K562 (cell line): Measurements from ENCODE around the gene EPB41L4A. TPM values are rescaled to one million over a fixed set of nuclear protein-coding genes. Genes with fewer than 3 reads are reported as not detected.

Experiments
- ATAC-seq: fragments of 200-7000 bp; cut with Tn5 transposase; 3 replicates; pipeline ENCODE4 v1.9.1; 2020; ENCODE audit warnings: moderate library complexity
- BruUV-seq: library from RNA; stranded (reverse); fragments of 400-500 nt; replicated peaks from 2 replicates; lab custom pipeline; 2021; lab: Mats Ljungman, UMichigan
- CTCF ChIA-PET: fragments of 300-600 bp; formaldehyde crosslinking; extraction: SDS; loops from one replicate; lab custom pipeline; 2021; ENCODE audit warnings: low intra/inter-chr PET ratio; lab: Yijun Ruan, JAX
- POLR2A ChIA-PET: fragments of 300-600, 350-650 bp; sonication (Branson Sonifier 250); formaldehyde crosslinking; extraction: SDS; loops from one replicate; lab custom pipeline; 2021; ENCODE audit warnings: antibody characterized with exemption, inconsistent platforms; lab: Yijun Ruan, JAX
- DNase-seq, 4 experiments: peaks; one replicate each; pipeline versions ENCODE4 v3.0.0 to v3.0.0-alpha.2; 2011 to 2018; ENCODE audit warnings: low spot score in 3 of 4, mixed read lengths in 3 of 4; ENCODE audit errors: extremely low read depth in 1 of 4
- FAIRE-seq: peaks from 2 replicates; lab custom pipeline; 2011; peaks lifted over from hg19 to GRCh38; lab: Jason Lieb, UNC
- H2AFZ ChIP-seq: 2 replicates; pipeline ENCODE4 v1.6.0; 2011; ENCODE audit warnings: low read depth, low read length, control low read depth, inconsistent platforms
- H3K27ac ChIP-seq: fragments of 200-600 bp; 3 replicates; pipeline ENCODE4 v1.8.0; 2011; ENCODE audit warnings: low read depth, mild to moderate bottlenecking, control low read depth, inconsistent platforms, low read length, moderate library complexity, mixed read lengths; ENCODE audit errors: extremely low read depth
- H3K27me3 ChIP-seq, 2 experiments: fragments of 300-600 bp in 1 of 2; 2 replicates in 1 of 2; 3 replicates in 1 of 2; pipeline versions ENCODE4 v1.6.0 to v1.8.0; 2011; ENCODE audit warnings: inconsistent platforms in 2 of 2, low read length in 2 of 2, mild to moderate bottlenecking in 1 of 2, mixed read lengths in 1 of 2, moderate library complexity in 1 of 2; ENCODE audit not compliant: control insufficient read depth in 2 of 2, insufficient read depth in 2 of 2
- H3K36me3 ChIP-seq: fragments of 300-600 bp; 3 replicates; pipeline ENCODE4 v1.8.0; 2011; ENCODE audit warnings: mild to moderate bottlenecking, low read length, inconsistent platforms; ENCODE audit not compliant: control insufficient read depth, insufficient read depth
- H3K4me1 ChIP-seq, 2 experiments: fragments of 200-600 bp in 1 of 2; replicated peaks in 1 of 2; 2 replicates in 1 of 2; 3 replicates in 1 of 2; pipeline versions ENCODE4 v1.5.1 to v1.8.0; 2011; ENCODE audit warnings: inconsistent platforms in 2 of 2, low read length in 2 of 2, mild to moderate bottlenecking in 1 of 2, mixed read lengths in 1 of 2, moderate library complexity in 1 of 2; ENCODE audit not compliant: control insufficient read depth in 2 of 2, insufficient read depth in 2 of 2
- H3K4me2 ChIP-seq: 2 replicates; pipeline ENCODE4 v1.6.1; 2011; ENCODE audit warnings: low read length, control low read depth, inconsistent platforms, mixed read lengths; ENCODE audit not compliant: insufficient read depth
- H3K4me3 ChIP-seq: fragments of 200-600 bp; sonication (generic), shearing (Covaris generic); 2 replicates; pipeline ENCODE4 v1.5.1; 2016; ENCODE audit warnings: control low read depth, inconsistent platforms
- H3K79me2 ChIP-seq: fragments of 200-600 bp; 3 replicates; pipeline ENCODE4 v1.8.0; 2011; ENCODE audit warnings: low read length, inconsistent platforms; ENCODE audit not compliant: control insufficient read depth, insufficient read depth
- H3K9ac ChIP-seq, 2 experiments: 2 replicates each; pipeline versions ENCODE4 v1.6.0 to v1.6.1; 2011; ENCODE audit warnings: low read depth in 2 of 2, low read length in 2 of 2, control low read depth in 1 of 2, inconsistent platforms in 1 of 2, mild to moderate bottlenecking in 1 of 2, mixed read lengths in 1 of 2; ENCODE audit not compliant: insufficient read depth in 1 of 2
- H3K9me1 ChIP-seq: one replicate; pipeline ENCODE4 v1.6.0; 2011; ENCODE audit warnings: inconsistent platforms, mild to moderate bottlenecking, low read length, moderate library complexity; ENCODE audit not compliant: control insufficient read depth, insufficient read depth
- H3K9me3 ChIP-seq: replicated peaks from 2 replicates; pipeline ENCODE4 v1.5.1; 2011; ENCODE audit warnings: low read depth, low read length, inconsistent platforms; ENCODE audit not compliant: control insufficient read depth, insufficient read depth
- H4K20me1 ChIP-seq: replicated peaks from 2 replicates; pipeline ENCODE4 v1.6.1; 2011; ENCODE audit warnings: low read length, inconsistent platforms, mixed read lengths; ENCODE audit not compliant: control insufficient read depth, insufficient read depth
- BACH1 ChIP-seq: fragments of 200-800 bp; sonication (Bioruptor generic); IDR thresholded peaks from 2 replicates; pipeline ENCODE4 v1.6.1; 2016; ENCODE audit warnings: missing genetic modification characterization, missing compliant biosample characterization
- ETV1 ChIP-seq: fragments of 450-650 bp; conservative IDR thresholded peaks from 2 replicates; pipeline ENCODE4 v1.6.1; 2016; ENCODE audit warnings: missing genetic modification characterization, control low read depth, low read depth, missing compliant biosample characterization
- MEF2D ChIP-seq: conservative IDR thresholded peaks from 2 replicates; pipeline ENCODE4 v1.6.1; 2016; ENCODE audit warnings: low read depth, missing genetic modification characterization, missing compliant biosample characterization
- MTF1 ChIP-seq: fragments of 250-450 bp; sonication (Bioruptor Pico); IDR thresholded peaks from 2 replicates; pipeline ENCODE4 v1.9.0; 2021; ENCODE audit warnings: moderate library complexity, mild to moderate bottlenecking, inconsistent platforms, borderline replicate concordance
- NEUROD1 ChIP-seq: fragments of 150-350 bp; IDR thresholded peaks from 2 replicates; pipeline ENCODE4 v1.6.1; 2014; ENCODE audit warnings: borderline replicate concordance, low read length, low read depth; ENCODE audit not compliant: partially characterized antibody
- NFIC ChIP-seq: fragments of 450-650 bp; IDR thresholded peaks from 2 replicates; pipeline ENCODE4 v1.6.1; 2017; ENCODE audit warnings: mild to moderate bottlenecking, inconsistent platforms
- RBFOX2 ChIP-seq: fragments of 200-400 bp; formaldehyde crosslinking; IDR thresholded peaks from 2 replicates; pipeline ENCODE4 v1.6.1; 2017; ENCODE audit warnings: low read depth, mild to moderate bottlenecking, low read length, moderate library complexity
- SMAD4 ChIP-seq: fragments of 250-450 bp; sonication (Bioruptor Pico); conservative IDR thresholded peaks from 2 replicates; pipeline ENCODE4 v1.8.0; 2021; ENCODE audit warnings: inconsistent platforms, mild to moderate bottlenecking, moderate library complexity
- SMARCE1 ChIP-seq: fragments of 450-650 bp; IDR thresholded peaks from 2 replicates; pipeline ENCODE4 v1.7.1; 2016; ENCODE audit warnings: mild to moderate bottlenecking
- TOE1 ChIP-seq, 2 experiments: fragments of 450-650 bp in 1 of 2; sonication (generic) in 1 of 2; formaldehyde crosslinking in 1 of 2; IDR thresholded peaks; 2 replicates each; pipeline versions ENCODE4 v1.7.1 to v1.8.0; 2016 to 2022; ENCODE audit warnings: borderline replicate concordance in 2 of 2, mild to moderate bottlenecking in 2 of 2, antibody characterized with exemption in 1 of 2, inconsistent platforms in 1 of 2, low read depth in 1 of 2, missing genetic modification reagents in 1 of 2, moderate library complexity in 1 of 2
- WGBS: fragments of 100-300 bp; shearing (Covaris generic); methylation state at CpG from one replicate; pipeline ENCODE4 v1.1.6; 2016; ENCODE audit warnings: low coverage, mixed read lengths; ENCODE audit not compliant: insufficient coverage; ENCODE audit errors: missing lambda C conversion rate; 5-methylcytosine and 5-hydroxymethylcytosine counted together
- in situ Hi-C: fragments of 300-500 bp; cut with MboI; formaldehyde crosslinking; loops from 4 replicates; pipeline ENCODE4 v1.15.0; 2018; ENCODE audit warnings: inconsistent platforms, mixed read lengths
- intact Hi-C: fragments of 100-400 bp; cut with micrococcal nuclease; formaldehyde crosslinking; loops from 2 replicates; pipeline ENCODE4 v1.14.2; 2022
- polyA plus RNA-seq, 8 experiments: library from polyadenylated mRNA; depleted of rRNA in 4 of 8; stranded (reverse) in 5 of 8; unstranded in 3 of 8; fragments of >200 nt; fragmentation: Nextera tagmentation in 2 of 8; fragmentation: Illumina TruSeq in 1 of 8; extraction: Ambion mirVana in 2 of 8; extraction: Trizol in 1 of 8; gene quantifications; 2 replicates each; pipeline versions ENCODE4 v1.2.1 to v1.2.3, GENCODE V29; 2011 to 2014; ENCODE audit warnings: inconsistent platforms in 1 of 8, missing spikeins in 1 of 8
- total RNA-seq, 7 experiments: library from RNA; depleted of rRNA in 6 of 7; stranded (reverse); fragments of >200 nt in 6 of 7; fragmentation: Illumina TruSeq in 2 of 7; extraction: Trizol in 2 of 7; gene quantifications; 2 replicates each; pipeline versions ENCODE4 v1.2.1 to v1.2.3, GENCODE V29; 2011 to 2021; ENCODE audit warnings: low replicate concordance in 1 of 7

EPB41L4A gene
- total and polyA plus RNA-seq, 9 of the 15 experiments (the other 6 are each of a cell fraction or from before 2014, with no cell fraction given), result 0.04 to 0.35 (median 0.12) TPM; not detected in 3

DNA sequence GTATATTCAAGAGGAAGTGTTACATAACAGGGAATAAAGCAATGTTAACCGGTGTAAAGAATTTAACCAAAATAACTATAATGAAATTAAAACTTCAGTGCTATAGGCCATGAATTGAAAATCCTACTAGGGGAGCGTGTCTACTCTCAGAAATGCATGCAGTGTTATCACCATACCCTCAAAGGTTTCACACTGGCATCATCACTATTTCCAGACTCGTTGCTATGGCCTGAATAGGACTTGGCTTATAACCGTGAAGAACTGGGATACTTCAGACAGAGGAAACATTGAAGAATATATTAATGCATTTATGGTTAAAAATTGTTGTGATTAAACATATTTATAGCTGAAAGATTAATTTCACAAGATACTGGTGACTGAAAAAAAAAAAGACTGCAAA is 154.9 kb downstream of the EPB41L4A start:
- CTCF ChIA-PET, result no interaction called here
- Histone ChIP-seq H3K9me1 (no peaks in the 10 kb centered on the region), H3K4me2 (no peak overlapping the region), H3K9me3 (no peaks in the 10 kb centered on the region), H3K4me1 (no peaks in the 10 kb centered on the region), H3K79me2 (no peaks in the 10 kb centered on the region), H3K4me3 (no peak overlapping the region), H3K27me3 (no peaks in the 10 kb centered on the region), H3K36me3 (no peaks in the 10 kb centered on the region), H3K9ac (no peak overlapping the region), H4K20me1 (no peaks in the 10 kb centered on the region), H2AFZ (no peak overlapping the region), H3K27ac (no peak overlapping the region)
- POLR2A ChIA-PET, result no interaction called here
- DNase-seq (no peak), ATAC-seq (no peak), FAIRE-seq (no peak)
- TF ChIP-seq SMAD4 (no peak), NFIC (no peak), MTF1 (CRISPR knock-in tag) (no peak)
- intact Hi-C loops, result no loop called here
- BruUV-seq, result no TSS peak
- in situ Hi-C loops, result no loop called here
- WGBS, result 0% methylated on average over 4 of the region's 4 CpGs

DNA sequence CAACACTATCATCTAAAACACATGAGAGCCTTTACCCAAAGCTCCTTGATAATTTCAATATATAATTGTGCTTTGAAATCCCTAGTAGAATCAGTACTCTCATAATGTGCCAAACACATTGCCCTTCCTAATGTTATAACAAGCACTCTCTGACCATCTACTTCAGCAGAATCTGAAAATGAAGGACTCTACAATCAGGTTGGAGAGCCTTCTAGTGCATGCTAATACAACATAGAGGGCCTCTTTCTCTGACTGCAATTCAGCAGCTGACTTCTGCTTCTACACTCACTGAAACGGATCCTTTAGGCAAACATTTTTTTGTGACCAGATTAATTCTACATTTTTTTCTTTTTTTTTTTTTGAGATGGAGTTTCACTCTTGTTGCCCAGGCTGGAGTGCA is 155.6 kb downstream of the EPB41L4A start:
- ChIA-PET POLR2A (no interaction called here), CTCF (no interaction called here)
- Histone ChIP-seq H3K9ac (no peak overlapping the region), H2AFZ (no peak overlapping the region), H3K4me1 (no peaks in the 10 kb centered on the region), H3K36me3 (no peaks in the 10 kb centered on the region), H3K4me3 (no peak overlapping the region), H4K20me1 (no peaks in the 10 kb centered on the region), H3K79me2 (no peaks in the 10 kb centered on the region), H3K9me3 (no peaks in the 10 kb centered on the region), H3K27me3 (no peaks in the 10 kb centered on the region), H3K4me2 (no peak overlapping the region), H3K27ac (no peak overlapping the region), H3K9me1 (no peaks in the 10 kb centered on the region)
- no peak for ATAC-seq
- no peak for DNase-seq
- BruUV-seq, result no TSS peak
- intact Hi-C loops, result no loop called here
- WGBS, result 0% methylated on average over 1 of the region's 1 CpG
- no peak for FAIRE-seq
- in situ Hi-C loops, result no loop called here
- TF ChIP-seq MEF2D (tag) (no peak), SMARCE1 (no peak), BACH1 (tag) (no peak), TOE1 (IDR thresholded peaks at IDR 0.05; ENCODE audit: borderline replicate concordance) (no peak), TOE1 (CRISPR knock-in tag; IDR thresholded peaks at IDR 0.05; ENCODE audit: borderline replicate concordance, low read depth) (no peak), RBFOX2 (no peak), ETV1 (tag) (no peak), NEUROD1 (no peak)
